ENCODE measurements around the gene RALGPS2.

DNA sequence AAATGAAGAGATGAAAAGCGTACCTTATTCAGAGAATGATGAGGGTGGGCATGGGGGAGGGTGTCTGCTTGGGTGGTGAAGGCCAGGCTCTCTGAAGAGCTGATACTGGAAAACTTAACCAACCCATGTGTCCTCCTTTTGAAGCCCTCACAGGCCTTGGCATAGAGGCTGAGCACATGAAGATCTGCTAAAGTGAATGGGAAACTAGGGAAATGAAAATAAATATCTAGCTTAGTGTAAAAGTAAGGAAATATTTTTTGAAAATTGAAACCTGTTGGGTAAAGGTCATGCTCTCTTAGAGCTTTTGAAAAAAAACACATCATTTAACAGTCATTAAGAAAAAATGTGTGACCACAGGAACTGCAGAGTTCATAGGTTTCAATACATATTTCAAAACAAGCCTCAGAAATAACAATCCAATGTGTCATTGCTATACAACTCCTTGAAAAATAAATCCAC, 40.5 kb upstream of the RALGPS2 start:
- TF ChIP-seq, protein P1, sequence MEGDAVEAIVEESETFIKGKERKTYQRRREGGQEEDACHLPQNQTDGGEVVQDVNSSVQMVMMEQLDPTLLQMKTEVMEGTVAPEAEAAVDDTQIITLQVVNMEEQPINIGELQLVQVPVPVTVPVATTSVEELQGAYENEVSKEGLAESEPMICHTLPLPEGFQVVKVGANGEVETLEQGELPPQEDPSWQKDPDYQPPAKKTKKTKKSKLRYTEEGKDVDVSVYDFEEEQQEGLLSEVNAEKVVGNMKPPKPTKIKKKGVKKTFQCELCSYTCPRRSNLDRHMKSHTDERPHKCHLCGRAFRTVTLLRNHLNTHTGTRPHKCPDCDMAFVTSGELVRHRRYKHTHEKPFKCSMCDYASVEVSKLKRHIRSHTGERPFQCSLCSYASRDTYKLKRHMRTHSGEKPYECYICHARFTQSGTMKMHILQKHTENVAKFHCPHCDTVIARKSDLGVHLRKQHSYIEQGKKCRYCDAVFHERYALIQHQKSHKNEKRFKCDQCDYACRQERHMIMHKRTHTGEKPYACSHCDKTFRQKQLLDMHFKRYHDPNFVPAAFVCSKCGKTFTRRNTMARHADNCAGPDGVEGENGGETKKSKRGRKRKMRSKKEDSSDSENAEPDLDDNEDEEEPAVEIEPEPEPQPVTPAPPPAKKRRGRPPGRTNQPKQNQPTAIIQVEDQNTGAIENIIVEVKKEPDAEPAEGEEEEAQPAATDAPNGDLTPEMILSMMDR (IDR thresholded peaks at IDR 0.05), result no peak
- no peak for TF ChIP-seq EZH2 (IDR thresholded peaks at IDR 0.05; ENCODE audit: borderline replicate concordance, insufficient read depth, low read depth, low read length, poor library complexity, severe bottlenecking)

All from B cell (primary cell).